Liver (tissue), 3 donors: ENCODE measurements around the gene NRG4.

Experiments used
- ATF3 ChIP-seq: IDR thresholded peaks from 2 replicates; pipeline ENCODE4 v1.6.1; 2016; ENCODE audit warnings: antibody characterized with exemption
- EGR1 ChIP-seq, 2 donors: IDR thresholded peaks; 2 replicates each; pipeline ENCODE4 v1.6.1; 2016 to 2018; ENCODE audit warnings: antibody characterized with exemption in 2 of 2, low read depth in 2 of 2
- GABPA ChIP-seq, 2 donors: IDR thresholded peaks in 1 of 2; conservative IDR thresholded peaks in 1 of 2; 2 replicates each; pipeline ENCODE4 v1.6.1; 2016; ENCODE audit warnings: antibody characterized with exemption in 2 of 2, mild to moderate bottlenecking in 1 of 2, moderate library complexity in 1 of 2
- MAX ChIP-seq: IDR thresholded peaks from 2 replicates; pipeline ENCODE4 v1.6.1; 2016; ENCODE audit warnings: antibody characterized with exemption
- NR2F2 ChIP-seq: IDR thresholded peaks from 2 replicates; pipeline ENCODE4 v1.6.1; 2016; ENCODE audit warnings: antibody characterized with exemption
- RAD21 ChIP-seq, 2 donors: IDR thresholded peaks; 2 replicates each; pipeline ENCODE4 v1.6.1; 2016; ENCODE audit warnings: antibody characterized with exemption in 2 of 2, mild to moderate bottlenecking in 2 of 2
- RXRA ChIP-seq, 2 donors: IDR thresholded peaks; 2 replicates each; pipeline ENCODE4 v1.6.1; 2017 to 2018; ENCODE audit warnings: antibody characterized with exemption in 2 of 2, mild to moderate bottlenecking in 1 of 2
- SP1 ChIP-seq: IDR thresholded peaks from 2 replicates; pipeline ENCODE4 v1.6.1; 2018; ENCODE audit warnings: antibody characterized with exemption, mild to moderate bottlenecking
- TAF1 ChIP-seq: conservative IDR thresholded peaks from 2 replicates; pipeline ENCODE4 v1.6.1; 2016; ENCODE audit warnings: antibody characterized with exemption, mild to moderate bottlenecking
- YY1 ChIP-seq: IDR thresholded peaks from 2 replicates; pipeline ENCODE4 v1.6.1; 2016; ENCODE audit warnings: antibody characterized with exemption, mild to moderate bottlenecking
- TF ChIP-seq, protein P1 (sequence below): fragments of 150-350 bp; IDR thresholded peaks from 2 replicates; pipeline ENCODE4 v1.5.1; 2017; ENCODE audit warnings: improper control_type of control experiment, low read depth, low read length; ENCODE audit not compliant: missing input control
- TF ChIP-seq, protein P2 (sequence below): IDR thresholded peaks from 2 replicates; pipeline ENCODE4 v1.6.1; 2016; ENCODE audit warnings: antibody characterized with exemption, mild to moderate bottlenecking
- donor health status: healthy.
- donor health status: healthy.

DNA sequence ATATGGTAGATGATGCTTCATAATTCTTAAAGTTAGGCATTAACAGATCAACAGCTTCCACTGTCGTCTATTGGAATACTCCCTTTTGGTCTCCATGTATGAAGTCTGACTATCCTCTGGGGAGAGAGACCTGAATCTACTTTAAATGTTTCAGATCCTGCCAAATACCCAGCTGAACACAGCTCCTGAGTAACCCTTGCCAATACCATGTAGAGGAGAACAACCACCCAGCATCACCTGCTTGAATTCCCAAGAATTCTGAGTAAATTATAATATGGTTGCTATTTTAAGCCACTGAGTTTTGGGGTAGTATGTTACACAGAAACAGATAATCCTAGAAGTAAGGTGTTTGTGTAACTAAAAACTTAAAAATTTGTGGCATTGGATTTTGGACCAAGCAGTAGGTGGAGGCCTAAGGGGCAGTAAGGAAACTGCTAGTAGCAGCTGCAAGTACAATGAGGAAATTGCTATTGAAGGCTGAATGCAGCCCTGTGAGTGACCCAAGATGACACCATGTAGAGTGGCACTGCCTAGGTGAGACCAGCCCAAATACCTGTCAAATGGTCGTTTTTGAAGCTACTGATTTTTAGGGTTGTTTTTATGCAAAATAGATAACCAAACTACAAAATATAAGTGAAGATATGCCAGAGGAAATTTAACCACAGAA, 30.9 kb downstream of the NRG4 start:
- TF ChIP-seq, protein P1, sequence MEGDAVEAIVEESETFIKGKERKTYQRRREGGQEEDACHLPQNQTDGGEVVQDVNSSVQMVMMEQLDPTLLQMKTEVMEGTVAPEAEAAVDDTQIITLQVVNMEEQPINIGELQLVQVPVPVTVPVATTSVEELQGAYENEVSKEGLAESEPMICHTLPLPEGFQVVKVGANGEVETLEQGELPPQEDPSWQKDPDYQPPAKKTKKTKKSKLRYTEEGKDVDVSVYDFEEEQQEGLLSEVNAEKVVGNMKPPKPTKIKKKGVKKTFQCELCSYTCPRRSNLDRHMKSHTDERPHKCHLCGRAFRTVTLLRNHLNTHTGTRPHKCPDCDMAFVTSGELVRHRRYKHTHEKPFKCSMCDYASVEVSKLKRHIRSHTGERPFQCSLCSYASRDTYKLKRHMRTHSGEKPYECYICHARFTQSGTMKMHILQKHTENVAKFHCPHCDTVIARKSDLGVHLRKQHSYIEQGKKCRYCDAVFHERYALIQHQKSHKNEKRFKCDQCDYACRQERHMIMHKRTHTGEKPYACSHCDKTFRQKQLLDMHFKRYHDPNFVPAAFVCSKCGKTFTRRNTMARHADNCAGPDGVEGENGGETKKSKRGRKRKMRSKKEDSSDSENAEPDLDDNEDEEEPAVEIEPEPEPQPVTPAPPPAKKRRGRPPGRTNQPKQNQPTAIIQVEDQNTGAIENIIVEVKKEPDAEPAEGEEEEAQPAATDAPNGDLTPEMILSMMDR: no peak
- TF ChIP-seq MAX (no peak), YY1 (no peak), RAD21 (IDR thresholded peaks at IDR 0.05) (no peak), NR2F2 (no peak), ATF3 (no peak), SP1 (no peak), GABPA (IDR thresholded peaks at IDR 0.05 in 1 of 2, conservative IDR thresholded peaks at IDR 0.05 in 1 of 2) (no peak), TAF1 (no peak), EGR1 (IDR thresholded peaks at IDR 0.05; ENCODE audit: low read depth in 2 of 2) (no peak), RXRA (IDR thresholded peaks at IDR 0.05) (no peak)
- TF ChIP-seq, protein P2, sequence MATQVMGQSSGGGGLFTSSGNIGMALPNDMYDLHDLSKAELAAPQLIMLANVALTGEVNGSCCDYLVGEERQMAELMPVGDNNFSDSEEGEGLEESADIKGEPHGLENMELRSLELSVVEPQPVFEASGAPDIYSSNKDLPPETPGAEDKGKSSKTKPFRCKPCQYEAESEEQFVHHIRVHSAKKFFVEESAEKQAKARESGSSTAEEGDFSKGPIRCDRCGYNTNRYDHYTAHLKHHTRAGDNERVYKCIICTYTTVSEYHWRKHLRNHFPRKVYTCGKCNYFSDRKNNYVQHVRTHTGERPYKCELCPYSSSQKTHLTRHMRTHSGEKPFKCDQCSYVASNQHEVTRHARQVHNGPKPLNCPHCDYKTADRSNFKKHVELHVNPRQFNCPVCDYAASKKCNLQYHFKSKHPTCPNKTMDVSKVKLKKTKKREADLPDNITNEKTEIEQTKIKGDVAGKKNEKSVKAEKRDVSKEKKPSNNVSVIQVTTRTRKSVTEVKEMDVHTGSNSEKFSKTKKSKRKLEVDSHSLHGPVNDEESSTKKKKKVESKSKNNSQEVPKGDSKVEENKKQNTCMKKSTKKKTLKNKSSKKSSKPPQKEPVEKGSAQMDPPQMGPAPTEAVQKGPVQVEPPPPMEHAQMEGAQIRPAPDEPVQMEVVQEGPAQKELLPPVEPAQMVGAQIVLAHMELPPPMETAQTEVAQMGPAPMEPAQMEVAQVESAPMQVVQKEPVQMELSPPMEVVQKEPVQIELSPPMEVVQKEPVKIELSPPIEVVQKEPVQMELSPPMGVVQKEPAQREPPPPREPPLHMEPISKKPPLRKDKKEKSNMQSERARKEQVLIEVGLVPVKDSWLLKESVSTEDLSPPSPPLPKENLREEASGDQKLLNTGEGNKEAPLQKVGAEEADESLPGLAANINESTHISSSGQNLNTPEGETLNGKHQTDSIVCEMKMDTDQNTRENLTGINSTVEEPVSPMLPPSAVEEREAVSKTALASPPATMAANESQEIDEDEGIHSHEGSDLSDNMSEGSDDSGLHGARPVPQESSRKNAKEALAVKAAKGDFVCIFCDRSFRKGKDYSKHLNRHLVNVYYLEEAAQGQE: no peak
